Karpas-422 (cell line): ENCODE results near the gene DIP2C. TPM values are rescaled to one million over a fixed set of nuclear protein-coding genes. Genes with fewer than 3 reads are reported as not detected.

Experiments
- DNase-seq: peaks from one replicate; pipeline ENCODE4 v3.0.0-alpha.2; 2015
- H2AFZ ChIP-seq: fragments of 200-600 bp; sonication (generic); 2 replicates; pipeline ENCODE4 v1.6.1; 2014; ENCODE audit warnings: antibody characterized with exemption, low read length, mixed read lengths
- H3K27ac ChIP-seq: fragments of 200-600 bp; sonication (generic); 2 replicates; pipeline ENCODE4 v1.5.1; 2014; ENCODE audit warnings: mild to moderate bottlenecking, low read length, moderate library complexity
- H3K27me3 ChIP-seq: fragments of 200-600 bp; sonication (generic); 2 replicates; pipeline ENCODE4 v1.6.1; 2014; ENCODE audit warnings: low read length, mixed read lengths
- H3K36me3 ChIP-seq: fragments of 200-600 bp; sonication (generic); 2 replicates; pipeline ENCODE4 v1.6.1; 2014; ENCODE audit warnings: low read length, mixed read lengths; ENCODE audit not compliant: insufficient read depth
- H3K4me1 ChIP-seq: fragments of 200-600 bp; sonication (generic); 2 replicates; pipeline ENCODE4 v1.6.1; 2014; ENCODE audit warnings: mild to moderate bottlenecking, low read length, mixed read lengths
- H3K4me2 ChIP-seq: fragments of 200-600 bp; sonication (generic); 2 replicates; pipeline ENCODE4 v1.6.1; 2014; ENCODE audit warnings: low read length, low read depth, mild to moderate bottlenecking; ENCODE audit not compliant: poor library complexity, severe bottlenecking
- H3K4me3 ChIP-seq: fragments of 200-600 bp; sonication (generic); 2 replicates; pipeline ENCODE4 v1.5.1; 2014; ENCODE audit warnings: mild to moderate bottlenecking, antibody characterized with exemption, low read length, mixed read lengths
- H3K79me2 ChIP-seq: fragments of 200-600 bp; sonication (generic); 2 replicates; pipeline ENCODE4 v1.6.1; 2014; ENCODE audit warnings: mild to moderate bottlenecking, low read length, mixed read lengths
- H3K9ac ChIP-seq: fragments of 200-600 bp; sonication (generic); 2 replicates; pipeline ENCODE4 v1.6.0; 2014; ENCODE audit warnings: low read length
- H3K9me2 ChIP-seq: fragments of 200-600 bp; sonication (generic), shearing (Covaris generic); replicated peaks from 2 replicates; pipeline ENCODE4 v1.6.0; 2014; ENCODE audit warnings: mild to moderate bottlenecking, low read length, moderate library complexity; ENCODE audit not compliant: insufficient read depth
- H3K9me3 ChIP-seq: fragments of 300-700, 200-600 bp; sonication (generic); 2 replicates; pipeline ENCODE4 v1.6.1; 2014; ENCODE audit warnings: low read length, mixed read lengths
- H4K20me1 ChIP-seq: fragments of 200-600 bp; sonication (generic); 2 replicates; pipeline ENCODE4 v1.6.1; 2014; ENCODE audit warnings: mild to moderate bottlenecking, antibody characterized with exemption, low read length, low read depth; ENCODE audit not compliant: insufficient read depth
- total RNA-seq: library from RNA; depleted of rRNA; stranded (reverse); fragments of >200 nt; shearing (Covaris generic); gene quantifications from 2 replicates; pipeline ENCODE4 v1.2.3, GENCODE V29; 2014; ENCODE audit warnings: low replicate concordance

The DIP2C gene
- total RNA-seq, 1 experiment from 2014 or later, result 0.11 TPM

GRCh38 chr10:691216-691615 is 1.7 kb upstream of the DIP2C start:
- no peaks in the 10 kb centered on the region for H3K79me2 ChIP-seq
- no peaks in the 10 kb centered on the region for H3K4me1 ChIP-seq
- H3K9me2 ChIP-seq, result no peaks in the 10 kb centered on the region
- no peak for DNase-seq
- no peaks in the 10 kb centered on the region for H3K9me3 ChIP-seq
- no peak overlapping the region for H3K4me2 ChIP-seq
- H3K9ac ChIP-seq, result no peak overlapping the region
- H3K4me3 ChIP-seq, result no peak overlapping the region
- no peak overlapping the region for H3K27ac ChIP-seq
- H3K27me3 ChIP-seq, result no peaks in the 10 kb centered on the region
- H4K20me1 ChIP-seq, result no peaks in the 10 kb centered on the region
- H2AFZ ChIP-seq, result no peak overlapping the region
- no peaks in the 10 kb centered on the region for H3K36me3 ChIP-seq

GRCh38 chr10:690372-691161 is 1.1 kb upstream of the DIP2C start:
- H3K36me3 ChIP-seq, result no peaks in the 10 kb centered on the region
- H3K9ac ChIP-seq, result no peak overlapping the region
- no peaks in the 10 kb centered on the region for H3K79me2 ChIP-seq
- no peak overlapping the region for H3K4me3 ChIP-seq
- H2AFZ ChIP-seq, result no peak overlapping the region
- DNase-seq, result no peak
- no peak overlapping the region for H3K27ac ChIP-seq
- no peaks in the 10 kb centered on the region for H3K9me2 ChIP-seq
- H4K20me1 ChIP-seq, result no peaks in the 10 kb centered on the region
- H3K9me3 ChIP-seq, result no peaks in the 10 kb centered on the region
- H3K4me2 ChIP-seq, result no peak overlapping the region
- no peaks in the 10 kb centered on the region for H3K27me3 ChIP-seq
- H3K4me1 ChIP-seq, result no peaks in the 10 kb centered on the region

GRCh38 chr10:689121-689451 is 382 bp downstream of the DIP2C start:
- H4K20me1 ChIP-seq, result no peaks in the 10 kb centered on the region
- H3K4me1 ChIP-seq, result no peaks in the 10 kb centered on the region
- H3K4me3 ChIP-seq, result no peak overlapping the region
- no peak overlapping the region for H2AFZ ChIP-seq
- no peak overlapping the region for H3K9ac ChIP-seq
- no peak overlapping the region for H3K4me2 ChIP-seq
- no peak overlapping the region for H3K27ac ChIP-seq
- no peak for DNase-seq
- no peaks in the 10 kb centered on the region for H3K79me2 ChIP-seq
- no peaks in the 10 kb centered on the region for H3K27me3 ChIP-seq
- no peaks in the 10 kb centered on the region for H3K36me3 ChIP-seq
- H3K9me2 ChIP-seq, result no peaks in the 10 kb centered on the region
- H3K9me3 ChIP-seq, result no peaks in the 10 kb centered on the region

- H3K79me2 ChIP-seq, result no peaks in the 10 kb centered on the region
- no peaks in the 10 kb centered on the region for H3K36me3 ChIP-seq
- H3K9me3 ChIP-seq, result no peaks in the 10 kb centered on the region
- no peak overlapping the region for H3K4me3 ChIP-seq
- no peaks in the 10 kb centered on the region for H3K4me1 ChIP-seq
- no peaks in the 10 kb centered on the region for H4K20me1 ChIP-seq
- no peaks in the 10 kb centered on the region for H3K9me2 ChIP-seq
- no peak overlapping the region for H2AFZ ChIP-seq
- H3K27ac ChIP-seq, result no peak overlapping the region
- H3K4me2 ChIP-seq, result no peak overlapping the region
- H3K9ac ChIP-seq, result no peak overlapping the region
- DNase-seq, result no peak
- H3K27me3 ChIP-seq, result no peaks in the 10 kb centered on the region
These were observed 952 bp downstream of the DIP2C start for GRCh38 chr10:688312-689120.

DNA sequence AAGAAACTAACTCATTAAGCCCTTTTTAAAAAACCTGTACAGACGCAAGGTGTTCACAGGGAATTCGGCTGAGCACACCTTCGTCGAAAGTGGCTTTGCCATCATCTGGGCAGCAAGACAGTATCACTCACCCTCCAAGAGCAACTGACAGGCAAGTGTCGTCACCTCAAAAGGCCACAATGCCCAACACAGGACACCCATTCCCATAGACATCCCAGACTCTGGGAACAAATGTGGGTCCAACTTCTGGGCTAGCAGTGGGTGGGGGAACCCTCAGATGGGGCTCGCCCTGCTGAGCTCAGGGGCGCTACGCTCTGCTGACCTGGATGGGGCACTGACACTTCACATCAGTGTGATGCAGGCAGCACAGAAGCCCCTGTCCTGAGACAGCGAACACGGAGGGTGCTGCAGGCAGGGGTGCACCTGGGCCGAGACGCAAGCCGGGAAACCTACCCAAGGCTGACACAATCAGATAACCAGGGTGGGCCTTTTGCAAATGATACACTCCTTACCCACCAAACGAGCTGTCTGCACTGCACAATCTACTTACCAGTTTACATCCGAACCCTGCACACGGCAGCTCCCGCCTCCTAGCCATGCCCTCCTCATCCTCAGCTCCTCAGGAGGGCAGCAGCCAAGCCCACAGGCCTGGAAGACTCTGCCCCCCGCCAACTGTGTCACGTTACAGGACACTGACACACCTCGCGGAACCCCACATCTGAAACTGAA is 1.7 kb downstream of the DIP2C start:
- H3K4me1 ChIP-seq, result no peaks in the 10 kb centered on the region
- no peak overlapping the region for H3K27ac ChIP-seq
- H3K36me3 ChIP-seq, result no peaks in the 10 kb centered on the region
- H3K4me2 ChIP-seq, result no peak overlapping the region
- no peak for DNase-seq
- H3K9me2 ChIP-seq, result no peaks in the 10 kb centered on the region
- H3K9me3 ChIP-seq, result no peaks in the 10 kb centered on the region
- no peak overlapping the region for H3K9ac ChIP-seq
- no peak overlapping the region for H3K4me3 ChIP-seq
- no peak overlapping the region for H2AFZ ChIP-seq
- no peaks in the 10 kb centered on the region for H4K20me1 ChIP-seq
- no peaks in the 10 kb centered on the region for H3K79me2 ChIP-seq
- H3K27me3 ChIP-seq, result no peaks in the 10 kb centered on the region

- Histone ChIP-seq H2AFZ (no peak overlapping the region), H4K20me1 (no peaks in the 10 kb centered on the region), H3K9ac (no peak overlapping the region), H3K4me1 (no peaks in the 10 kb centered on the region), H3K27me3 (no peaks in the 10 kb centered on the region), H3K9me3 (no peaks in the 10 kb centered on the region), H3K4me3 (no peak overlapping the region), H3K9me2 (no peaks in the 10 kb centered on the region), H3K4me2 (no peak overlapping the region), H3K36me3 (no peaks in the 10 kb centered on the region), H3K79me2 (no peaks in the 10 kb centered on the region), H3K27ac (no peak overlapping the region)
- DNase-seq, result no peak
These were observed 3.1 kb downstream of the DIP2C start for GRCh38 chr10:686155-686931.

GRCh38 chr10:685613-686012 is 3.9 kb downstream of the DIP2C start:
- Histone ChIP-seq H3K27me3 (no peaks in the 10 kb centered on the region), H3K4me1 (no peaks in the 10 kb centered on the region), H3K4me2 (no peak overlapping the region), H3K79me2 (no peaks in the 10 kb centered on the region), H4K20me1 (no peaks in the 10 kb centered on the region), H3K9ac (no peak overlapping the region), H3K9me3 (no peaks in the 10 kb centered on the region), H2AFZ (no peak overlapping the region), H3K4me3 (no peak overlapping the region), H3K27ac (no peak overlapping the region), H3K36me3 (no peaks in the 10 kb centered on the region), H3K9me2 (no peaks in the 10 kb centered on the region)
- no peak for DNase-seq
